Activated T-cell treated with anti-CD3 and anti-CD28 coated beads, Interleukin-2, amount 50 U/mL, for 4 hours (primary cell): Measurements from ENCODE around the gene OLR1. TPM values are rescaled to one million over a fixed set of nuclear protein-coding genes. Genes with fewer than 3 reads are reported as not detected.

ENCODE experiments used
- ATAC-seq, 2 donors: fragments of 200-7000 bp; cut with Tn5 transposase; one replicate each; pipeline ENCODE4 v1.10.0; 2021
- DNase-seq: peaks from one replicate; pipeline ENCODE4 v3.0.0-alpha.2; 2020
- H3K27me3 Mint-ChIP-seq: one replicate; pipeline ENCODE4 v1.8.0; 2021; ENCODE audit warnings: low read depth, mixed read lengths
- H3K36me3 Mint-ChIP-seq: one replicate; pipeline ENCODE4 v1.8.0; 2022; ENCODE audit warnings: mixed read lengths; ENCODE audit not compliant: insufficient read depth
- H3K4me1 Mint-ChIP-seq: one replicate; pipeline ENCODE4 v1.8.0; 2021; ENCODE audit warnings: low read depth, mixed read lengths
- H3K4me3 Mint-ChIP-seq: one replicate; pipeline ENCODE4 v1.8.0; 2021; ENCODE audit warnings: mild to moderate bottlenecking, moderate library complexity, mixed read lengths
- H3K9me3 Mint-ChIP-seq: one replicate; pipeline ENCODE4 v1.8.0; 2021; ENCODE audit warnings: mixed read lengths
- total RNA-seq, 3 donors: library from RNA; stranded (reverse); gene quantifications; one replicate each; pipeline ENCODE4 v1.2.1, GENCODE V29; 2021

The OLR1 gene
- total RNA-seq, 3 donors from 2014 or later: not detected

- no peak for ATAC-seq
- Mint-ChIP-seq H3K36me3 (no peaks in the 10 kb centered on the region), H3K9me3 (no peaks in the 10 kb centered on the region), H3K27me3 (no peaks in the 10 kb centered on the region), H3K4me1 (no peaks in the 10 kb centered on the region), H3K4me3 (no peak overlapping the region)
- no peak for DNase-seq
These were observed 56.0 kb downstream of the OLR1 start for GRCh38 chr12:10115890-10116289.

GRCh38 chr12:10115311-10115710, 56.6 kb downstream of the OLR1 start:
- H3K9me3 Mint-ChIP-seq: no peaks in the 10 kb centered on the region

GRCh38 chr12:10113920-10114319, 58.0 kb downstream of the OLR1 start:
- ATAC-seq: no peak
- H3K4me3 Mint-ChIP-seq: no peak overlapping the region

More at GRCh38 chr12:10115311-10115710, 56.6 kb downstream of the OLR1 start:
- Mint-ChIP-seq H3K36me3 (no peaks in the 10 kb centered on the region), H3K4me3 (no peak overlapping the region), H3K4me1 (no peaks in the 10 kb centered on the region), H3K27me3 (no peaks in the 10 kb centered on the region)
- ATAC-seq: no peak
- no peak for DNase-seq

GRCh38 chr12:10113075-10113474, 58.9 kb downstream of the OLR1 start:
- ATAC-seq (no peak), DNase-seq (no peak)
- H3K4me1 Mint-ChIP-seq: no peaks in the 10 kb centered on the region
- H3K36me3 Mint-ChIP-seq: no peaks in the 10 kb centered on the region
- no peaks in the 10 kb centered on the region for H3K27me3 Mint-ChIP-seq
- H3K9me3 Mint-ChIP-seq: no peaks in the 10 kb centered on the region
- no peak overlapping the region for H3K4me3 Mint-ChIP-seq

More at GRCh38 chr12:10113920-10114319, 58.0 kb downstream of the OLR1 start:
- H3K27me3 Mint-ChIP-seq: no peaks in the 10 kb centered on the region
- no peaks in the 10 kb centered on the region for H3K36me3 Mint-ChIP-seq
- no peaks in the 10 kb centered on the region for H3K9me3 Mint-ChIP-seq
- no peaks in the 10 kb centered on the region for H3K4me1 Mint-ChIP-seq
- no peak for DNase-seq

- ATAC-seq: no peak
- Mint-ChIP-seq H3K4me1 (no peaks in the 10 kb centered on the region), H3K27me3 (peaks cover 8% of the 10 kb centered on the region), H3K36me3 (no peaks in the 10 kb centered on the region), H3K9me3 (no peaks in the 10 kb centered on the region), H3K4me3 (no peak overlapping the region)
- DNase-seq: no peak
These were observed 60.5 kb downstream of the OLR1 start for GRCh38 chr12:10111451-10111850.

GRCh38 chr12:10110256-10110844, 61.6 kb downstream of the OLR1 start:
- H3K4me1 Mint-ChIP-seq: no peaks in the 10 kb centered on the region
- peaks cover 15% of the 10 kb centered on the region for H3K27me3 Mint-ChIP-seq
- no peaks in the 10 kb centered on the region for H3K36me3 Mint-ChIP-seq
- no peak overlapping the region for H3K4me3 Mint-ChIP-seq
- ATAC-seq (no peak), DNase-seq (no peak)
- no peaks in the 10 kb centered on the region for H3K9me3 Mint-ChIP-seq

Other genes with a start within 250 kb of the OLR1 start
- gene CLEC2A, start 239.8 kb downstream of the OLR1 start, total RNA-seq: not detected
- not detected for gene CLEC12A, start 200.7 kb downstream of the OLR1 start, total RNA-seq
- gene CLEC1B, start 173.0 kb downstream of the OLR1 start, total RNA-seq: not detected
- gene CLEC12B, start 161.5 kb downstream of the OLR1 start, total RNA-seq: not detected
- not detected for gene CLEC9A, start 141.4 kb downstream of the OLR1 start, total RNA-seq
- not detected for gene CLEC1A, start 73.1 kb downstream of the OLR1 start, total RNA-seq
- under 1 TPM in 2 of 3 donors, not detected in 1; 0.16 to 0.69 TPM for gene CLEC7A, start 41.9 kb downstream of the OLR1 start, total RNA-seq
- gene TMEM52B, start 6.9 kb upstream of the OLR1 start, total RNA-seq: not detected
- 10 to 100 TPM in 1 of 3 donors, 1 to 10 TPM in 2; 6.3 to 10.4 (median 9.3) TPM for gene GABARAPL1, start 40.7 kb upstream of the OLR1 start, total RNA-seq
- gene KLRD1, start 135.7 kb upstream of the OLR1 start, total RNA-seq: 10 to 100 TPM in 1 of 3 donors, 1 to 10 TPM in 2; 6.9 to 17.7 (median 7.2) TPM
- gene KLRK1, start 217.9 kb upstream of the OLR1 start, total RNA-seq: 10 to 100 TPM; 19.4 to 57.0 (median 55.4) TPM
- 1 to 10 TPM in 1 of 3 donors, under 1 TPM in 2; 0.78 to 1.1 (median 0.95) TPM for gene KLRC4, start 237.6 kb upstream of the OLR1 start, total RNA-seq
- gene KLRC3, start 248.5 kb upstream of the OLR1 start, total RNA-seq: under 1 TPM in 2 of 3 donors, not detected in 1; 0.46 to 0.47 TPM